Osteoblast (primary cell): ENCODE measurements around the gene GRM7. TPM values are rescaled to one million over a fixed set of nuclear protein-coding genes. Genes with fewer than 3 reads are reported as not detected.

ENCODE experiments used
- DNase-seq: peaks from one replicate; pipeline ENCODE4 v3.0.0; 2011; ENCODE audit warnings: low spot score, mixed read lengths; ENCODE audit not compliant: insufficient read length; ENCODE audit errors: missing footprints
- H2AFZ ChIP-seq: 2 replicates; pipeline ENCODE4 v1.6.0; 2011; ENCODE audit warnings: mild to moderate bottlenecking, low read length
- H3K27ac ChIP-seq: 2 replicates; pipeline ENCODE4 v1.5.1; 2011; ENCODE audit warnings: mild to moderate bottlenecking, low read depth, low read length, moderate library complexity
- H3K27me3 ChIP-seq: 2 replicates; pipeline ENCODE4 v1.6.0; 2012; ENCODE audit warnings: mild to moderate bottlenecking, control low read depth, inconsistent platforms, low read length, moderate library complexity; ENCODE audit not compliant: insufficient read depth
- H3K36me3 ChIP-seq: 2 replicates; pipeline ENCODE4 v1.5.1; 2011; ENCODE audit warnings: mild to moderate bottlenecking, low read length, control low read depth, moderate library complexity; ENCODE audit not compliant: insufficient read depth
- H3K4me1 ChIP-seq: 2 replicates; pipeline ENCODE4 v1.5.1; 2011; ENCODE audit warnings: mild to moderate bottlenecking, low read length, control low read depth, moderate library complexity; ENCODE audit not compliant: insufficient read depth
- H3K4me2 ChIP-seq: 2 replicates; pipeline ENCODE4 v1.6.0; 2011; ENCODE audit warnings: mild to moderate bottlenecking, low read length; ENCODE audit not compliant: insufficient read depth
- H3K4me3 ChIP-seq: fragments of 200-600 bp; sonication (generic); 3 replicates; pipeline ENCODE4 v1.5.1; 2012; ENCODE audit warnings: mild to moderate bottlenecking, low read length, inconsistent platforms; ENCODE audit not compliant: insufficient read depth
- H3K79me2 ChIP-seq: 2 replicates; pipeline ENCODE4 v1.6.0; 2012; ENCODE audit warnings: mild to moderate bottlenecking, low read length, control low read depth, inconsistent platforms; ENCODE audit not compliant: insufficient read depth
- H3K9me3 ChIP-seq: 2 replicates; pipeline ENCODE4 v1.5.1; 2011; ENCODE audit warnings: low read depth, low read length, control low read depth
- H4K20me1 ChIP-seq: 2 replicates; pipeline ENCODE4 v1.6.0; 2012; ENCODE audit warnings: mild to moderate bottlenecking, low read length, control low read depth; ENCODE audit not compliant: insufficient read depth
- total RNA-seq: library from RNA; depleted of rRNA; stranded (reverse); fragments of >200 nt; gene quantifications from 2 replicates; pipeline ENCODE4 v1.2.3, GENCODE V29; 2012
- TF ChIP-seq, protein P1 (sequence below): IDR thresholded peaks from 2 replicates; pipeline ENCODE4 v1.5.1; 2011; ENCODE audit warnings: mild to moderate bottlenecking, low read depth, low read length, moderate library complexity; ENCODE audit errors: extremely low read depth

GRM7 gene
- total RNA-seq, 1 donor: not detected

DNA sequence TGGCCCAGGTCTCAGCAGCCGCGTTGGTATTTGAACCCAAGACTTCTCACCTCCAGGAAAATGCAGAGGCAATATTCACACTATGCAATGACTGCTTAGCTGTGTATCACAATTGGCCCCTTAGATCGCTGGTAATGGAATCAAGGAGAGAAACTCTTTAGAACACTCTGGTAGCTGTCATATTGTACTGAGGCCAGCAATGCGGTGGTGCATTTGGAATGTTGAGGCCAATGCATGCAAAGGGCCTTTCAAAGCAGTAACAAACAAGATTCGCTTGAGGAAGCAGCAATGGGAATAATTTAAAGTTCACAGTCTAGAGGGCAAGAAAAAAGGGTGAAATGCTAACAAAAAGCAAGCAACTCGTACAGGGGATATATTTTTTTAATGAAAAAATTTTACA, 764.1 kb downstream of the GRM7 start:
- TF ChIP-seq, protein P1, sequence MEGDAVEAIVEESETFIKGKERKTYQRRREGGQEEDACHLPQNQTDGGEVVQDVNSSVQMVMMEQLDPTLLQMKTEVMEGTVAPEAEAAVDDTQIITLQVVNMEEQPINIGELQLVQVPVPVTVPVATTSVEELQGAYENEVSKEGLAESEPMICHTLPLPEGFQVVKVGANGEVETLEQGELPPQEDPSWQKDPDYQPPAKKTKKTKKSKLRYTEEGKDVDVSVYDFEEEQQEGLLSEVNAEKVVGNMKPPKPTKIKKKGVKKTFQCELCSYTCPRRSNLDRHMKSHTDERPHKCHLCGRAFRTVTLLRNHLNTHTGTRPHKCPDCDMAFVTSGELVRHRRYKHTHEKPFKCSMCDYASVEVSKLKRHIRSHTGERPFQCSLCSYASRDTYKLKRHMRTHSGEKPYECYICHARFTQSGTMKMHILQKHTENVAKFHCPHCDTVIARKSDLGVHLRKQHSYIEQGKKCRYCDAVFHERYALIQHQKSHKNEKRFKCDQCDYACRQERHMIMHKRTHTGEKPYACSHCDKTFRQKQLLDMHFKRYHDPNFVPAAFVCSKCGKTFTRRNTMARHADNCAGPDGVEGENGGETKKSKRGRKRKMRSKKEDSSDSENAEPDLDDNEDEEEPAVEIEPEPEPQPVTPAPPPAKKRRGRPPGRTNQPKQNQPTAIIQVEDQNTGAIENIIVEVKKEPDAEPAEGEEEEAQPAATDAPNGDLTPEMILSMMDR: no peak
- Histone ChIP-seq H3K4me2 (no peak overlapping the region), H3K9me3 (no peaks in the 10 kb centered on the region)

GRCh38 chr3:7630351-7630911, 769.5 kb downstream of the GRM7 start:
- H2AFZ ChIP-seq: no peak overlapping the region
- H3K9me3 ChIP-seq: no peaks in the 10 kb centered on the region
- no peaks in the 10 kb centered on the region for H3K79me2 ChIP-seq
- no peaks in the 10 kb centered on the region for H4K20me1 ChIP-seq
- H3K4me2 ChIP-seq: no peak overlapping the region
- TF ChIP-seq, protein P1: no peak
- DNase-seq: no peak
- H3K4me3 ChIP-seq: no peak overlapping the region
- H3K36me3 ChIP-seq: no peaks in the 10 kb centered on the region
- H3K4me1 ChIP-seq: no peaks in the 10 kb centered on the region
- no peaks in the 10 kb centered on the region for H3K27me3 ChIP-seq
- H3K27ac ChIP-seq: no peak overlapping the region

More for the DNA sequence above, 764.1 kb downstream of the GRM7 start:
- no peaks in the 10 kb centered on the region for H3K4me1 ChIP-seq
- H3K4me3 ChIP-seq: no peak overlapping the region
- H3K36me3 ChIP-seq: no peaks in the 10 kb centered on the region
- H3K79me2 ChIP-seq: no peaks in the 10 kb centered on the region
- no peaks in the 10 kb centered on the region for H3K27me3 ChIP-seq
- H3K27ac ChIP-seq: no peak overlapping the region
- no peaks in the 10 kb centered on the region for H4K20me1 ChIP-seq
- H2AFZ ChIP-seq: no peak overlapping the region
- no peak for DNase-seq

GRCh38 chr3:7630925-7631324, 770.0 kb downstream of the GRM7 start:
- no peaks in the 10 kb centered on the region for H3K79me2 ChIP-seq
- no peak for DNase-seq
- TF ChIP-seq, protein P1: no peak
- no peak overlapping the region for H3K27ac ChIP-seq
- no peak overlapping the region for H3K4me2 ChIP-seq
- H4K20me1 ChIP-seq: no peaks in the 10 kb centered on the region
- no peaks in the 10 kb centered on the region for H3K9me3 ChIP-seq
- no peak overlapping the region for H3K4me3 ChIP-seq
- H2AFZ ChIP-seq: no peak overlapping the region
- no peaks in the 10 kb centered on the region for H3K27me3 ChIP-seq
- no peaks in the 10 kb centered on the region for H3K4me1 ChIP-seq
- no peaks in the 10 kb centered on the region for H3K36me3 ChIP-seq

- Histone ChIP-seq H2AFZ (no peak overlapping the region), H4K20me1 (no peaks in the 10 kb centered on the region), H3K4me1 (no peaks in the 10 kb centered on the region), H3K36me3 (no peaks in the 10 kb centered on the region), H3K4me2 (no peak overlapping the region), H3K27ac (no peak overlapping the region), H3K79me2 (no peaks in the 10 kb centered on the region), H3K27me3 (no peaks in the 10 kb centered on the region), H3K4me3 (no peak overlapping the region), H3K9me3 (no peaks in the 10 kb centered on the region)
- DNase-seq: no peak
- TF ChIP-seq, protein P1: no peak
These were observed 771.4 kb downstream of the GRM7 start for GRCh38 chr3:7632305-7632704.
